HepG2 (cell line): ENCODE results near the gene MRPL38. TPM values are rescaled to one million over a fixed set of nuclear protein-coding genes. Genes with fewer than 3 reads are reported as not detected.

Experiments used
- BHLHE40 ChIP-seq: IDR thresholded peaks from 2 replicates; pipeline ENCODE4 v1.6.1; 2011; ENCODE audit warnings: low read length, improper control_type of control experiment
- CCDC6 ChIP-seq: sonication (generic); formaldehyde crosslinking; IDR thresholded peaks from 2 replicates; pipeline ENCODE4 v1.8.1; 2022; ENCODE audit warnings: mild to moderate bottlenecking, missing genetic modification reagents, moderate library complexity
- FOXJ3 ChIP-seq: sonication (generic); formaldehyde crosslinking; IDR thresholded peaks from 2 replicates; pipeline ENCODE4 v1.4.0; 2020; ENCODE audit warnings: missing genetic modification reagents, mild to moderate bottlenecking, borderline replicate concordance
- GZF1 ChIP-seq: sonication (generic); formaldehyde crosslinking; IDR thresholded peaks from 2 replicates; pipeline ENCODE4 v1.5.1; 2020; ENCODE audit warnings: mild to moderate bottlenecking, missing genetic modification reagents
- MIER2 ChIP-seq: IDR thresholded peaks from 2 replicates; pipeline ENCODE4 v1.6.1; 2016; ENCODE audit warnings: missing biosample characterization, missing genetic modification reagents
- NFE2L2 ChIP-seq: fragments of 150-350 bp; IDR thresholded peaks from 2 replicates; pipeline ENCODE4 v1.6.1; 2014; ENCODE audit warnings: low read length
- PAX8 ChIP-seq: sonication (generic); formaldehyde crosslinking; IDR thresholded peaks from 2 replicates; pipeline ENCODE4 v1.8.0; 2022; ENCODE audit warnings: mild to moderate bottlenecking, missing genetic modification reagents, borderline replicate concordance
- RFX5 ChIP-seq: IDR thresholded peaks from 2 replicates; pipeline ENCODE4 v1.6.1; 2011; ENCODE audit warnings: low read depth, low read length, improper control_type of control experiment
- SAFB2 ChIP-seq: sonication (generic); formaldehyde crosslinking; IDR thresholded peaks from 2 replicates; pipeline ENCODE4 v1.5.1; 2020; ENCODE audit warnings: missing genetic modification reagents, low read depth, mild to moderate bottlenecking, borderline replicate concordance
- SNRNP70 ChIP-seq: fragments of 200-400 bp; formaldehyde crosslinking; IDR thresholded peaks from 2 replicates; pipeline ENCODE4 v1.6.1; 2017; ENCODE audit warnings: mild to moderate bottlenecking, low read depth, low read length, moderate library complexity
- TBX3 ChIP-seq: fragments of 450-650 bp; IDR thresholded peaks from 2 replicates; pipeline ENCODE4 v1.6.1; 2017; ENCODE audit warnings: antibody characterized with exemption, mild to moderate bottlenecking, inconsistent platforms, borderline replicate concordance
- ZFP41 ChIP-seq: sonication (generic); formaldehyde crosslinking; IDR thresholded peaks from 2 replicates; pipeline ENCODE4 v1.4.0; 2020; ENCODE audit warnings: mild to moderate bottlenecking, missing genetic modification reagents, borderline replicate concordance
- ZNF274 ChIP-seq: sonication (generic); formaldehyde crosslinking; IDR thresholded peaks from 2 replicates; pipeline ENCODE4 v1.5.1; 2020; ENCODE audit warnings: mild to moderate bottlenecking, missing genetic modification reagents
- ZNF652 ChIP-seq: IDR thresholded peaks from 2 replicates; pipeline ENCODE4 v1.6.1; 2016; ENCODE audit warnings: low read depth, borderline replicate concordance
- ZNF790 ChIP-seq: sonication (generic); formaldehyde crosslinking; IDR thresholded peaks from 2 replicates; pipeline ENCODE4 v1.8.0; 2022; ENCODE audit warnings: missing genetic modification reagents, mild to moderate bottlenecking, borderline replicate concordance
- polyA plus RNA-seq, 8 experiments: library from polyadenylated mRNA; depleted of rRNA in 3 of 8; stranded (reverse) in 7 of 8; unstranded in 1 of 8; fragments of >200 nt; fragmentation: Illumina TruSeq in 4 of 8; extraction: Trizol in 4 of 8; gene quantifications; 2 replicates each; pipeline versions ENCODE4 v1.2.1 to v1.2.3, GENCODE V29; 2011 to 2016; ENCODE audit warnings: low read depth in 4 of 8, missing spikeins in 1 of 8, mixed read lengths in 1 of 8; ENCODE audit not compliant: insufficient read depth in 1 of 8
- total RNA-seq, 5 experiments: library from RNA; depleted of rRNA; stranded (reverse); fragments of >200 nt; fragmentation: Illumina TruSeq; extraction: Trizol; gene quantifications; 2 replicates each; pipeline ENCODE4 v1.2.3, GENCODE V29; 2016; ENCODE audit warnings: low read depth in 1 of 5
- TF ChIP-seq, protein P1 (sequence below): sonication (generic); formaldehyde crosslinking; IDR thresholded peaks from 2 replicates; pipeline ENCODE4; 2020; ENCODE audit warnings: missing genetic modification reagents, mild to moderate bottlenecking, borderline replicate concordance
- TF ChIP-seq, protein P2 (sequence below): sonication (generic); formaldehyde crosslinking; conservative IDR thresholded peaks from 2 replicates; pipeline ENCODE4 v1.4.0; 2020; ENCODE audit warnings: missing genetic modification reagents
- TF ChIP-seq, protein P3 (sequence below): sonication (generic); formaldehyde crosslinking; IDR thresholded peaks from 2 replicates; pipeline ENCODE4 v1.8.0; 2022; ENCODE audit warnings: mild to moderate bottlenecking, missing genetic modification reagents, moderate library complexity
- TF ChIP-seq, protein P4 (sequence below): sonication (generic); formaldehyde crosslinking; IDR thresholded peaks from 2 replicates; pipeline ENCODE4 v1.4.0; 2020; ENCODE audit warnings: mild to moderate bottlenecking, missing genetic modification reagents
- TF ChIP-seq, protein P5 (sequence below): IDR thresholded peaks from 2 replicates; pipeline ENCODE4 v1.6.1; 2016; ENCODE audit warnings: mild to moderate bottlenecking, missing biosample characterization, missing genetic modification reagents

The MRPL38 gene
- total and polyA plus RNA-seq, 2 of the 13 experiments (the other 11 are each of a cell fraction or from before 2014, with no cell fraction given) = 83.7 to 125 TPM

DNA sequence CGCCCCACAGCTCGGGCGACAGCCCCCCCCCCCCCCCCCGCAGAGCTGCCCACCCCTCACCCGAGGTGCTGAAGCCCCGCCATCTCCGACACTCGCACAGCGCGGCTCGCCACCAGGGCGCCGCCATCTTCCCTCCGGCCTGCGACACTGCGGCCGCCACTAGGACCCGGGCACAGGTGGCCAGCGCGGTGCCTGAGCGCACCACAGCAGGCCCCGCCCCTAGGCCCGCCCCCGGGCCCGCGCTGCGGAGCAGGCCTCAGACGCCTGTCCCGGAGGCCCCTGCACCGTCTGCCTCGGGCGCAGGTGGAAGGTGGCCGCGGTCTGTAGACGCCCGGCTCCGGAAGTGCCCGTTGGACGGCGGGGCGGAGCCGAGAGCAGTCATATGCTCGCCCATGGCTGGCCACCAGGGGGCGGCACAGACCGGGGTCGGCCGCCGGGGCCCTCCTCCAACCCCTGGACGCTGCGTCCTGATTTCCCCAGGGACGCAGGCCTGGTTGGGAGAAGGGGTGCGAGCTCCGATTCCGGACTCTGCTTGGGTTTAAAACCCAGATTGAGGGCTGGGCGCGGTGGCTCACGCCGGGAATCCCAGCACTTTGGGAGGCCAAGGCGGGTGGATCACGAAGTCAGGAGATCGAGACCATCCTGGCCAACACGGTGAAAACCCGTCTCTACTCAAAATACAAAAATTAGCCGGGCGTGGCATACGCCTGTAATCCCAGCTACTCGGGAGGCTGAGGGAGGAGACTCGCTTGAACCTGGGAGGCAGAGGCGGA, at the start of gene MRPL38 (continued):
- TF ChIP-seq SAFB2 (CRISPR knock-in tag) = peak; percentile 97; the same call in 1 of the 2 replicates
- peak; percentile 49; the same call in 1 of the 2 replicates for TF ChIP-seq RFX5
- peak; percentile 33; the same call in 1 of the 2 replicates for TF ChIP-seq ZNF652
- TF ChIP-seq, protein P1, sequence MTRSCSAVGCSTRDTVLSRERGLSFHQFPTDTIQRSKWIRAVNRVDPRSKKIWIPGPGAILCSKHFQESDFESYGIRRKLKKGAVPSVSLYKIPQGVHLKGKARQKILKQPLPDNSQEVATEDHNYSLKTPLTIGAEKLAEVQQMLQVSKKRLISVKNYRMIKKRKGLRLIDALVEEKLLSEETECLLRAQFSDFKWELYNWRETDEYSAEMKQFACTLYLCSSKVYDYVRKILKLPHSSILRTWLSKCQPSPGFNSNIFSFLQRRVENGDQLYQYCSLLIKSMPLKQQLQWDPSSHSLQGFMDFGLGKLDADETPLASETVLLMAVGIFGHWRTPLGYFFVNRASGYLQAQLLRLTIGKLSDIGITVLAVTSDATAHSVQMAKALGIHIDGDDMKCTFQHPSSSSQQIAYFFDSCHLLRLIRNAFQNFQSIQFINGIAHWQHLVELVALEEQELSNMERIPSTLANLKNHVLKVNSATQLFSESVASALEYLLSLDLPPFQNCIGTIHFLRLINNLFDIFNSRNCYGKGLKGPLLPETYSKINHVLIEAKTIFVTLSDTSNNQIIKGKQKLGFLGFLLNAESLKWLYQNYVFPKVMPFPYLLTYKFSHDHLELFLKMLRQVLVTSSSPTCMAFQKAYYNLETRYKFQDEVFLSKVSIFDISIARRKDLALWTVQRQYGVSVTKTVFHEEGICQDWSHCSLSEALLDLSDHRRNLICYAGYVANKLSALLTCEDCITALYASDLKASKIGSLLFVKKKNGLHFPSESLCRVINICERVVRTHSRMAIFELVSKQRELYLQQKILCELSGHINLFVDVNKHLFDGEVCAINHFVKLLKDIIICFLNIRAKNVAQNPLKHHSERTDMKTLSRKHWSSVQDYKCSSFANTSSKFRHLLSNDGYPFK (CRISPR knock-in tag) = peak; percentile 96
- TF ChIP-seq, protein P2, sequence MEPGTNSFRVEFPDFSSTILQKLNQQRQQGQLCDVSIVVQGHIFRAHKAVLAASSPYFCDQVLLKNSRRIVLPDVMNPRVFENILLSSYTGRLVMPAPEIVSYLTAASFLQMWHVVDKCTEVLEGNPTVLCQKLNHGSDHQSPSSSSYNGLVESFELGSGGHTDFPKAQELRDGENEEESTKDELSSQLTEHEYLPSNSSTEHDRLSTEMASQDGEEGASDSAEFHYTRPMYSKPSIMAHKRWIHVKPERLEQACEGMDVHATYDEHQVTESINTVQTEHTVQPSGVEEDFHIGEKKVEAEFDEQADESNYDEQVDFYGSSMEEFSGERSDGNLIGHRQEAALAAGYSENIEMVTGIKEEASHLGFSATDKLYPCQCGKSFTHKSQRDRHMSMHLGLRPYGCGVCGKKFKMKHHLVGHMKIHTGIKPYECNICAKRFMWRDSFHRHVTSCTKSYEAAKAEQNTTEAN (CRISPR knock-in tag) = peak; percentile 95
- no peak; the same call in 1 of the 2 replicates for TF ChIP-seq TBX3
- TF ChIP-seq BHLHE40 = no peak
- no peak for TF ChIP-seq ZFP41 (CRISPR knock-in tag)
- peak; percentile 93 for TF ChIP-seq ZNF274
- TF ChIP-seq, protein P3, sequence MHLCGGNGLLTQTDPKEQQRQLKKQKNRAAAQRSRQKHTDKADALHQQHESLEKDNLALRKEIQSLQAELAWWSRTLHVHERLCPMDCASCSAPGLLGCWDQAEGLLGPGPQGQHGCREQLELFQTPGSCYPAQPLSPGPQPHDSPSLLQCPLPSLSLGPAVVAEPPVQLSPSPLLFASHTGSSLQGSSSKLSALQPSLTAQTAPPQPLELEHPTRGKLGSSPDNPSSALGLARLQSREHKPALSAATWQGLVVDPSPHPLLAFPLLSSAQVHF = peak; percentile 90; the same call in 1 of the 2 replicates
- TF ChIP-seq SNRNP70 = no peak
- no peak; the same call in 1 of the 2 replicates for TF ChIP-seq ZNF790 (CRISPR knock-in tag)
- TF ChIP-seq, protein P4, sequence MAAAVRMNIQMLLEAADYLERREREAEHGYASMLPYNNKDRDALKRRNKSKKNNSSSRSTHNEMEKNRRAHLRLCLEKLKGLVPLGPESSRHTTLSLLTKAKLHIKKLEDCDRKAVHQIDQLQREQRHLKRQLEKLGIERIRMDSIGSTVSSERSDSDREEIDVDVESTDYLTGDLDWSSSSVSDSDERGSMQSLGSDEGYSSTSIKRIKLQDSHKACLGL (CRISPR knock-in tag) = peak; percentile 96
- TF ChIP-seq, protein P5, sequence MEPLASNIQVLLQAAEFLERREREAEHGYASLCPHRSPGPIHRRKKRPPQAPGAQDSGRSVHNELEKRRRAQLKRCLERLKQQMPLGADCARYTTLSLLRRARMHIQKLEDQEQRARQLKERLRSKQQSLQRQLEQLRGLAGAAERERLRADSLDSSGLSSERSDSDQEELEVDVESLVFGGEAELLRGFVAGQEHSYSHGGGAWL (CRISPR knock-in tag) = peak; percentile 91
- peak; percentile 82 for TF ChIP-seq GZF1 (CRISPR knock-in tag)
- TF ChIP-seq MIER2 = peak; percentile 80
- TF ChIP-seq CCDC6 (CRISPR knock-in tag) = peak; percentile 99
- peak; percentile 76; the same call in 1 of the 2 replicates for TF ChIP-seq FOXJ3
- TF ChIP-seq NFE2L2 = no peak
- 0 out of 2 replicates have a peak, but pooled peaks have one; percentile 48 for TF ChIP-seq PAX8
